Breast epithelium (tissue), 4 donors: ENCODE measurements around the gene IL1R2. TPM values are rescaled to one million over a fixed set of nuclear protein-coding genes. Genes with fewer than 3 reads are reported as not detected.
A peak's percentile ranks its signal among the peaks of the same experiment; 100 is the strongest.

Source experiments
- DNase-seq, 2 donors: peaks; one replicate each; pipeline ENCODE4 v3.0.0-alpha.2; 2019; ENCODE audit warnings: low spot score in 2 of 2
- H3K27ac ChIP-seq, 2 donors: fragments of 200-600 bp; sonication (generic) in 1 of 2; one replicate each; pipeline ENCODE4 v1.5.1; 2016 to 2019; ENCODE audit warnings: mild to moderate bottlenecking in 1 of 2
- H3K27me3 ChIP-seq, 2 donors: fragments of 200-600 bp; sonication (generic) in 1 of 2; one replicate each; pipeline versions ENCODE4 v1.5.1 to v1.6.0; 2017 to 2019; ENCODE audit warnings: control low read depth in 1 of 2, mild to moderate bottlenecking in 1 of 2
- H3K36me3 ChIP-seq: fragments of 200-600 bp; one replicate; pipeline ENCODE4 v1.5.1; 2019
- H3K4me1 ChIP-seq, 2 donors: fragments of 200-600 bp; sonication (generic); one replicate each; pipeline ENCODE4 v1.5.1; 2016 to 2019; ENCODE audit warnings: control low read depth in 1 of 2
- H3K4me3 ChIP-seq, 3 donors: fragments of 200-600 bp; sonication (generic); 1 replicate in 2 of 3; 2 replicates in 1 of 3; pipeline ENCODE4 v1.5.1; 2016 to 2019; ENCODE audit warnings: mild to moderate bottlenecking in 3 of 3, moderate library complexity in 2 of 3
- H3K9me3 ChIP-seq, 2 donors: fragments of 200-600 bp; sonication (generic) in 1 of 2; one replicate each; pipeline ENCODE4 v1.5.1; 2016 to 2019; ENCODE audit warnings: control low read depth in 1 of 2
- CTCF ChIP-seq, 3 donors: fragments of 450-650 bp; IDR thresholded peaks; one replicate each; pipeline ENCODE4 v1.5.1; 2016 to 2017; ENCODE audit warnings: antibody characterized with exemption in 3 of 3, mild to moderate bottlenecking in 3 of 3, moderate library complexity in 3 of 3
- POLR2A ChIP-seq: fragments of 450-650 bp; IDR thresholded peaks from one replicate; pipeline ENCODE4 v1.6.1; 2016; ENCODE audit warnings: antibody characterized with exemption, mild to moderate bottlenecking, moderate library complexity
- POLR2AphosphoS5 ChIP-seq, 3 donors: sonication (generic); formaldehyde crosslinking; IDR thresholded peaks; one replicate each; pipeline ENCODE4 v1.6.1; 2017; ENCODE audit warnings: antibody characterized with exemption in 3 of 3
- intact Hi-C: fragments of 100-400 bp; cut with DNase I; formaldehyde crosslinking; loops from one replicate; pipeline ENCODE4 v1.15.1; 2023; ENCODE audit warnings: low total_unique reads
- total RNA-seq, 3 donors: library from RNA; depleted of rRNA; stranded (reverse); fragments of >200 nt; gene quantifications; one replicate each; pipeline ENCODE4 v1.1.0, GENCODE V29; 2016

IL1R2 gene
- total RNA-seq, 3 donors from 2014 or later, result 8.2 to 9.8 (median 8.2) TPM

- TF ChIP-seq CTCF (IDR thresholded peaks at IDR 0.05), result no peak
- TF ChIP-seq POLR2A, result no peak
- TF ChIP-seq POLR2AphosphoS5 (IDR thresholded peaks at IDR 0.05), result no peak
- Histone ChIP-seq H3K4me3 (no peak overlapping the region), H3K36me3 (no peaks in the 10 kb centered on the region), H3K9me3 (no peaks in the 10 kb centered on the region), H3K27ac (peak overlapping the region; percentile 81 to 93), H3K27me3 (no peaks in the 10 kb centered on the region), H3K4me1 (peaks cover 9 to 12% of the 10 kb centered on the region in 2 donors)
- DNase-seq, result no peak
- intact Hi-C loops, result no loop called here
These were observed 34.0 kb downstream of the IL1R2 start for GRCh38 chr2:102025583-102026267.

DNA sequence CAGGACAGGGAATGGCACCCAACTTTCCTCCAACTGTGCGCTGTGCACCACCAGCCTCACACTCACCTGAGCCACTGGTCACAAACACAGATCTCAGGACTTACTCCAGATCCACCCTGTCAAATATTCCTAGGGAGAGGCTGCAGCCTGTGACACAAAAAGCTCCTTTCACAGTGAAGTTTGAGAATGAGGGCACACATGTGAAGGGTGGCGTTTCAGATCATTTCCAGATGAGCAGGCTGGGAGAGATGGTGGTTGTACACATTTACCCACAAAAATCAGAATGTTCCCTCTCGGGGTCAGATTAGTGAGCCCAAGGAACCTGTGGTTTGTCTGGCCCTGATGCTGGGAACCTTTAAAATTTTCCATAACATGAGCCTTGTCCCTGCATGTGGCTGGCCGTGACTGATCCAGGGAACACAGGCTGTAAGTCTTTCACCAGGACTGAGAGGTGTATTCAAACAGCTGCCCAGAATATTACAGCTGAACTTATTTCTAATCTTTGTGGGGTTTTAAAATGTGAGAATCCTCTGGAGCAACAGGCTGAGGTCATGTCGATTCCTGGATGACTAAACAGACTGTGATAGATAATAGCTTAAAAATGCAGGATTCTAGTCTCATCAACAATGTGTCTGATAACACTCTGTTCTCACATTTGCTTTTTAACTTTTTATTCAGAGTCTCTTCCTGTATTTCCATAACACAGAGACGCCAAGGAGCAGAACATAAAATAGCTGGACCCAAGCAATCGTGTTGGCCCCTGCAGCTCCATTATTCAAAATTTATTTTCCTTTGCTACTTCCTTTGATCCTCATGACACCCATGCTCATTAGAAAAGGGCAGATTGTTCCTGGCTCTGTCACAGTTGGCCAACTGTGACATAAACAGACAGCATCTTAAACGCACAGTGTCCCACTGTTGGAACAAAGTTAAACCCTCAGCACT lies 35.5 kb downstream of the IL1R2 start:
- intact Hi-C loops, result no loop called here
- Histone ChIP-seq H3K4me1 (peaks cover 9% of the 10 kb centered on the region in 2 donors), H3K36me3 (no peaks in the 10 kb centered on the region), H3K27ac (peak overlapping the region; percentile 81 to 93), H3K27me3 (no peaks in the 10 kb centered on the region), H3K4me3 (peak overlapping the region in 1 of 3 donors; percentile 14), H3K9me3 (no peaks in the 10 kb centered on the region)
- no peak for DNase-seq
- TF ChIP-seq POLR2AphosphoS5 (IDR thresholded peaks at IDR 0.05), result peak in 2 of 3 donors; percentile 5 to 32
- no peak for TF ChIP-seq POLR2A

DNA sequence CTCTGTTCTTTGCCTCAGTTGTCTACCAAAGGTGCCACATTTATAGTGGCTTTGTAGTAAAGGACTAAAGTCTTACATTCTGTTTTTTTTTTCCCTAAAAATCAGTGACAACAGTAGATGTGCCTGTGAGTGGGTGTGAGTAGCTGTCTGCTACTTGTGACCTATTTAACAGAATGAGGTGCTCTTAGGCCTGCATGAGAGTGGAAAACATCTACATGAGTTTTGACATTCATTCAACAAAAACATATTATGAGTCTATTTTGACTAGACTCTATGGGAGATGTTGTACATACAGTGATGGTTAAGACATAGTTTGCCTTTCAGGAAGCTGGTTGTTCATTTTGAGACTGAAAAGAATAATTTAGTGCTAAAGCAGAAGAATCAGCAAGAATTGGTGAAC lies 36.7 kb downstream of the IL1R2 start:
- no peaks in the 10 kb centered on the region for H3K9me3 ChIP-seq
- TF ChIP-seq POLR2A (no peak), CTCF (IDR thresholded peaks at IDR 0.05) (no peak), POLR2AphosphoS5 (IDR thresholded peaks at IDR 0.05) (no peak)
- no peak overlapping the region for H3K4me3 ChIP-seq
- no peaks in the 10 kb centered on the region for H3K36me3 ChIP-seq
- no peak for DNase-seq
- intact Hi-C loops, result no loop called here
- peaks cover 14 to 16% of the 10 kb centered on the region in 2 donors for H3K4me1 ChIP-seq
- peak overlapping the region; percentile 81 to 93 for H3K27ac ChIP-seq
- H3K27me3 ChIP-seq, result no peaks in the 10 kb centered on the region

- Histone ChIP-seq H3K27me3 (no peaks in the 10 kb centered on the region), H3K4me1 (peaks cover 7 to 16% of the 10 kb centered on the region in 2 donors), H3K36me3 (no peaks in the 10 kb centered on the region), H3K27ac (peak overlapping the region in 1 of 2 donors; percentile 14), H3K9me3 (no peaks in the 10 kb centered on the region), H3K4me3 (no peak overlapping the region)
- DNase-seq, result no peak
- intact Hi-C loops, result no loop called here
- TF ChIP-seq POLR2A, result no peak
- no peak for TF ChIP-seq POLR2AphosphoS5 (IDR thresholded peaks at IDR 0.05)
- no peak for TF ChIP-seq CTCF (IDR thresholded peaks at IDR 0.05)
These were observed 37.6 kb downstream of the IL1R2 start for GRCh38 chr2:102029405-102029804.

GRCh38 chr2:102029952-102030351 lies 38.2 kb downstream of the IL1R2 start:
- Histone ChIP-seq H3K9me3 (no peaks in the 10 kb centered on the region), H3K27ac (no peak overlapping the region), H3K27me3 (no peaks in the 10 kb centered on the region), H3K4me1 (peaks cover 5 to 16% of the 10 kb centered on the region in 2 donors), H3K36me3 (no peaks in the 10 kb centered on the region), H3K4me3 (no peak overlapping the region)
- DNase-seq, result no peak
- TF ChIP-seq CTCF (IDR thresholded peaks at IDR 0.05) (no peak), POLR2AphosphoS5 (IDR thresholded peaks at IDR 0.05) (no peak), POLR2A (no peak)
- intact Hi-C loops, result no loop called here
